GM18511 (cell line): Measurements from ENCODE around the gene HOXD12.

Experiments
- ATAC-seq: cut with Tn5 transposase; IDR thresholded peaks from one replicate; pipeline ENCODE4 v1.9.1; 2021; ENCODE audit warnings: mild to moderate bottlenecking, moderate library complexity; ENCODE audit not compliant: unreplicated experiment

HOXD12 gene

DNA sequence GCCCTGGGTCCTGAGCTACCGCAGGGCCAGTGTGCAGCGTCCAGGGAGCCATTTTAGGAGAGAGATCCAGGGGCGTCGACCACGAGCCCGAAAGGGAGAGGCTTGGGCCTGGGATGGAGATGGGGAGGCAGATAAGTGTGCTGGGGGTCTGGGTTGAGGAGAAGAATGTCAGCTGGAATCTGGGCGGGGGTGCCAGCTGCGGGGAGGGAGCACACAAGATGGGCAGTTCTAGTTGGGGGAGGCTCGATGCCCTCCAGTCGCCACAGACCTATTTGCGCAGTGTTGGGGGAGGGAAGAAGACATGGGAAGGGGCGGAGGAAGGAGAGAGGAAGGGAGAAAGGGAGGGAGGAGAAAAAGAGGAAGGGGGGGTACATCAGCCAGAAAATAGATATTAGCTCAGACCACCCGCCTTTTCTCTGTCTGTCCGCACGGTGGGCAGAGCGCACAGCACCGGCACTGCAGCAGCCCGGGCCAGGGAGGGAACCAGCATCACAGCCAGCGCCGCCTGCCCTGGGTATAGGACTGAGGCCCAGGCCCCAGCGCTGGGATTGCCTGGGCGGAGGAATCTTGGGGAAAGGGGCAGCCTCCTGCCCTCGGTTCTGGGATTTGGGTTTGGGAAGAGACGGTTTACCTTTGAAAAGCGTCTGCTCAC, 5.6 kb downstream of the HOXD12 start:
- no peak for ATAC-seq

DNA sequence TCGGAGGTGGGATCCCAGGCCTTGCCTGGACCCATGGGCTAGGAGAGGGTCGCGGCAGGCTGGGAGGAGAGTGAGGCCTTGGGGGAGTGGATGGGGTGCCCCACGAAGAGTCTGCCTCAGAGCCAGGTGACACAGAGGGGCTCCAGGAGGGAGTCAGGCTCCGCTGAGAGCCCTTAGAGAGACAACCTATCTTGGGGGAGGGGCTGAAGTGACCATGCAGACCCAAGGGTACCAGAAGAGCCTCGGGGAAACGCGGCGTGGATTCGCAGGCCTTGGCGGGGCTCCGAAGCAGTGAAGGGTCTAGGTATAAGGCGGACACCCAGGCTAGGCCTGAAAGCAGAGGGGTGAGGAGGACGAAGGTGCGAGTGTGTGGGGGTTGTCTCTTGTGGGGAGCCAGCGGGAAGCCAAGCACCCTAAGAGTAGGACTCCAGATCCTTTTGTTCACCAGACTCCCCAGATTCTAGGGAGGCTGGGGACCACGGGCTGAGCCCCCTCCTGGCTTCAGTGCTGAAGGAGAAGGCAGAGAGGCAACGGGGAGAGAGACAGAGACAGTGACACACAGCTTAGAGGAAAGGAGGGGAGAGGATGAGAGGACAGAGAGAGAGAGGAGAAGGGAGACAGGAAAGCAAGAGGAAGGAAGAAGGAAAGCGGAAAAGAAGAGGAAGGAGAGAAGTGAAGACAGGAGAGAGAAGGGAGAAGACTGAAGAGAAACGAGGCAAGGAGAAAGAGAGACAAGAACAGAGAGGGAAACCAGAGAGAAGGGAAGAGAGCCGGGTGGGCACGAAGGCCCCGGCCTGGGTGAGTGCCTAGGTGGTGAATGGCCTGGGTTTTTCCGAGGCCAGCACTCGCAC, 6.4 kb downstream of the HOXD12 start:
- ATAC-seq, result no peak

DNA sequence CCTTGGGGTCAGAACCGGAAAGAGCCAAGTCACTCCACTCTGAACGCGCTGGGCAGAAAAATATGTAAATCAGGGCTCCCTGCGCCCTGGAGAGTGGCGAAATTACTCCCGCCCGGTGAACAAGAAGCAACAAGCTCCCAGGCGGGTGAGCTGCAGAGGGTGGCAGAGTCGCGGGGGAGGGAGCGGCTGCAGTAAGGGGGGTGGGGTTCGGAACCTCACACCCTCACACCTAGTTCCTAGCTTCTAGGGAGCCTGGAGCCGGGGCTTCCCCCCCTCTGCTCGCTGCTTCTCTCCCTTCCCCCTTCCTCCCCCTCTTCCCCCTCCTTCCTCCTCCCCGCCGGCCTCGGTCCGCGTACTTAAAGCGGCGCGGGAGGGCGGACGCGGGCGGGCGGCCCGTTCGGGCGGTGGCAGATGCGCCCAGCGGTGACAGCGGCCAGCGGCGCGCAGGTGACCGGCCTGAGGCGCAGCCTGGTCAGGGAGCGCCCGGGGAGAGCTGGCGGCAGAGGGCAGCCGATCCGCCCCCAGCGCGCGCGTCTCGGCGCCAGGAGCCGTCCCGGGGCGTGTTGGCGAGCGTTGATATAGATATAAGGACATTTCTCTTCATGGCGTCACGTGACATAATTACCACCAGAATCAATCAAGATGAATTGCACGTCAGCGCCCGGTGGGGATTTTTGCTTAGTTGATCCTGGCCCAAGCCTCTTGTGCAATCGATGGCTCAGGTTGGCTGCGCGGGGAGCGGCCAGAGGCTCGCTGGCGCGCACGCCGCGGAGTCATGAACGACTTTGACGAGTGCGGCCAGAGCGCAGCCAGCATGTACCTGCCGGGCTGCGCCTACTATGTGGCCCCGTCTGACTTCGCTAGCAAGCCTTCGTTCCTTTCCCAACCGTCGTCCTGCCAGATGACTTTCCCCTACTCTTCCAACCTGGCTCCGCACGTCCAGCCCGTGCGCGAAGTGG, 7.3 kb downstream of the HOXD12 start, which contains the start of gene HOXD11:
HOXD11 (plus strand) TSS at position 700 of the 959 bp plus-strand sequence; CDS start at position 776, 76 bp downstream.
- ATAC-seq, result no peak

DNA sequence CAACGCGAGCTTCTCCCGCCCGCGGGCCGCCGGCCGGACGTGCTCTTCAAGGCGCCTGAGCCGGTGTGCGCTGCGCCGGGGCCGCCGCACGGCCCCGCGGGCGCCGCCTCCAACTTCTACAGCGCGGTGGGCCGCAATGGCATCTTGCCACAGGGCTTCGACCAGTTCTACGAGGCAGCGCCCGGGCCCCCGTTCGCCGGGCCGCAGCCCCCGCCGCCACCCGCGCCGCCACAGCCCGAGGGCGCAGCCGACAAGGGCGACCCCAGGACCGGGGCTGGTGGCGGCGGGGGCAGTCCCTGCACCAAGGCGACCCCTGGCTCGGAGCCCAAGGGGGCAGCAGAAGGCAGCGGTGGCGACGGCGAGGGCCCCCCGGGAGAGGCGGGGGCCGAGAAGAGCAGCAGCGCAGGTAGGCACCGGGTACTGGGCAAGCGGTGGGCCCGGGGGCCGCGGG, 8.2 kb downstream of the HOXD12 start:
- no peak for ATAC-seq

DNA sequence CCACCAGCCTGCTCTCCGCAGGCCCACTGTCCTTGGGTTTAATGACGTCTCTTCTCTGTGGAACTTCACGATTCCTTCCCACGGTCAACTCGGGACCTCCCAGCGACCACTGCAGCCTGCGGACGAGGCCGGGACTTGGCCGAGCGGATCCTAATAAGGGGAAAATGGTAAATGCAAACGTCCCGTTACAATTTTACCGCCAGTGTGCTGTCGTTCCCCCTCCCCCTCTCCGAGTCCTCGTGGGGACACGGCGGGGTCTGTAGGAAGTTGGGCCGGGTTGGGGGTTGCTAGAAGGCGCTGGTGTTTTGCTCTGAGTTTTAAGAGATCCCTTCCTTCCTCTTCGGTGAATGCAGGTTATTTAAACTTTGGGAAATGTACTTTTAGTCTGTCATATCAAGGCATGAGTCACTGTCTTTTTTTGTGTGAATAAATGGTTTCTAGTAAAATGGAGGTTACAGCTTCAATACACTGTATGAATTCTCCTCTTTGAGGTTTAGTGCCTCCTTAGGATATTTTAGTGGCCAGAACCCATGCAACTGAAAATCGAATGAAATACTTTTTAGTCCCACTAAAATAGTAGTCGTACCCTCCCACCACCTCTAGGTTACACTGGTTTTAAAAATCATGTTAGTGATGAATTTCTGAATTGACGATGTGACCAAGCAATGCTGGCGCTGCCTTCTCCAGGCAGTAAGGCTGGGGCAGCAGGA, 9.8 kb downstream of the HOXD12 start:
- ATAC-seq, result no peak

DNA sequence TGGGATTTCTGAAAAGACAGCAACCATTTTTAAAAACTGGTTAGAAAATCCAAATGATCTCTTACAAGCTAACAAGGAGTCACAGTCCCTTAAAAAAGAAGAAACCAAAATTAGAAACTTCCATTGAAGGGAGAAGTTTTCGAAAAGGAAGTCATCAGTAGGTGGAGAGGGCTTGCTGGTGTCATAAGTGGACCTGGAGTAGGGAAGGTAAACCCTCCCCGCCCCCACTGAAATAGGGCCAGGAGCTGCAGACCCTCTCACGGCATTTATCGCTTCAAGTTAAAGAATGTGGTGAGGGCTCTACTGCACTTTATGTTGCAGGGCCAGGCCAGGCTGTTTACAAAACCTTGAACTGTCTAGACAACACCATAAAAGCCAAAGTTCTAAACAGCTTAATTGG, 10.4 kb downstream of the HOXD12 start:
- no peak for ATAC-seq

DNA sequence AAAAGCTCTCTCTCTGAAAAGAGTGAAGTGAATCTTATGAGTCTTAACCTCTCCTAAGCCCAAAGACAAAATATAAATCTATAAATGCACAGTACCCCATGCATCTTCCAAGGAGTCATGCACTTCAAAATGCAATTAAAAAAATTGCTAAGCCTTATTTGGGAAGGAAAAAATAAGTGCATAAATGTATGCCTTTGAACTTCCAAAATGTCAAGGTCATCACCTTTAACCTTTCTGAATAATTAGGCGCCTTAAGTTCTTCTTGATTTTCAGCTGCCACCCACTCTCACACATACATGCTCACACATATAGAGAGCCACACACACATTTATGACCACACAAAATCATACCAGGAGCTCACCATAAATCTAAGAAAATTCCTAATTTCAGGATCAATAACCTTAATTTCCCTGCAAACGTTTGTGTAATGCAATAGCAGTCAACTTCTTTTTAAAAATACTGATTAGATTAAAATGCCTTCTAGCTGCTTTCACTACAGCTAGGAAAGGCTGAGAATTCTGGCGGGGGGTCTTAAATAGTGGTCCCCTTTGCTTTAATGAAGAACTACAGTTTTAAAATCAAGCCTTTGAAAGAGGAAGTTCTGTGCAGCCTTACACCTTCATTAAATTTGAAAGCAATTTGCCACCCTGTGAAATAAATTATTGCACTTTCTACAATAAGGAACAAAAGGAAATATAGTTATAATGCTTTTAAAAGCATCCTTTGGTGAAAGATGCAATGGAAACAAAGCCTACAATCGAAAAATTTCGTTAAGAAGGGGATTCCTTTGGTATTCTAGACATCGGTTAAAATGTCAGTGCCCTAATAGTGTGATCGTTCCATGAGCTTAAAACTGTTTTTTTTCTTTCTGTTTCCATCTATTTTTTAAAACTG, 11.1 kb downstream of the HOXD12 start:
- no peak for ATAC-seq

DNA sequence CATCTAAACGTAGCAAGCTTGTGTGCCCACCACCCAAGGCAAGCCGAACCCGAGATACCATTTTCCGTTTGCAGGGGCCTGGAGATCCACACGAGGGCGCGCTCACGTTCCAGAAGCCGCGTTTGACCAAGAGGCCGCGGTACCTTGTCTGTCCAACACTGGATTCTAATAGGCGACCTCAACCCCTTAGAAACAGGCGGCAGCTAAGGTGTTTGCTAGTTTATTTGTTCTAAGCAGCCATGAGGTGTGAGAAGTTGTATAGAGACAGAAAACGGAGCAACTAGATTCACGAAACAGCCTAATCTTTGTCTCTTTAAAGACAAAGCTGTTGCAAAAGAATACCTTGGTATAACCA, 11.7 kb downstream of the HOXD12 start:
- no peak for ATAC-seq

DNA sequence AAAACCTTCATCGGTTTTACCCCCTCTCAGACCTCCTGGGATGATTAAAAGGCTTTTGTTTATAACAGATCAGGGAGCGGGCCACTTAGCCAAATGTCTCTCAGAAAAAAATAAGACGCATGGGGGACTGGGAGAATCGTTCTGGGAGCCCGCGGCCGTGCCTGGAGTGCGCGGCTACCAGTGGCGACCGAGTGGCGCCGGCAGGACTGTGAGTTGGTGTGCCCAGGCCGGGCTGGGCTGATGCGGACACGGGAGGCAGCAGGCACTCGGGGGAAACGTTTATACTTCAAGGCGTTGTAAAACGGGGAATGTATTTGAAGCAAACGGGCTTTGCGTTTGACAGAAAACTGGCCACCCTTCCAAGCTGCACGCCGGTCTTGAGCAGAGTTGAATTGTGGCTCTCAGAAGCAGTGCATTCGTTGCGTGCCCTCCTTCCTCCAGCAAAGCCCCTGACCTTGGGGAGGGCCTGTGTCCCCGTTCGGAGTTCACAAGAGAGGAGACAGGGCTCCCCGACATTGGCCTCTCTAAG, 12.3 kb downstream of the HOXD12 start:
- no peak for ATAC-seq

DNA sequence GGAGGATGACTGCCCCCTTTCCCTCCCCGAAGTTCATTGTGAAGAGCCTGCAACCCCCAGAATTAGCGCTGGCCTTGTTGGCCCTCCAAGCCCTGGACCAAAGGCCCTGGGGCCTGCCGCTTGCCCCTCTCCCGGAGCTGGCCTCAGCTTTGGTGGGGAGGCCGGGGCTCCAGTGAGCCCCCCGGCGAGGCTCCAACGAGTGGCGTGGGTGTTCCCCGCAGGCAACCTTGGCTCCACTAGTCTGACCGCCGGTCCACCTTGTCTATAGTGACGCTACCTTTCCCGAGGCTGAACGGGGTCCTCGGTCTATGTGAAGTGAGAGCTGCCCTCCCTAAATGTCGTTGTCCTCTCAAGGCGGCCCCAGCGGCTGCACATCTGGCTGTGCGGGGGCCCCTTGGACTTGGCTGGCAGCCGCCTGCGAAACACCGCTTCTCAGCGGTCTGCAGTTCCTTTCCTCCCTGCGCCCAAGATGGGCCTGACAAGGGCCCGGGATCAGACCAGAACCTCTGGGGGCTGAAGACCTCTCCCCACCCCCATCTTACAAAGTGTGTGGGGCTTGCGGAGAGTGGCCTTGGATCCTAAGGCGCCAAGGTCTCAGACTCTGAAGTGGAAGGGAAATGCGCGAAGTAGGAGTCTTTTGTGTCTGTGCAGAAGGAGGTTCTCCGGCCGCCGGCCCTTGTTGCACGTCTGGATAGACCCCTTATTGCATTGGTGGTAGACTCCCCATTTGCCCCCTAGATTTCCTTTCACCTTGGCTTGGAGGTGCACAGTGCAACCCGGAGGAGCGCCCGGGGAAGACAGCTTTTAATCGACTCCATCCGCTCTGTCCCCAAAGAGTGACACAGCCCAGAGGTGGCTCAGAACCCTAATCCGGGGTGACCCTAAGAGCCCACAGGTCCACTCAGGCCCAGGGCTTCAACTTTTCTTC, 13.0 kb downstream of the HOXD12 start:
- no peak for ATAC-seq

DNA sequence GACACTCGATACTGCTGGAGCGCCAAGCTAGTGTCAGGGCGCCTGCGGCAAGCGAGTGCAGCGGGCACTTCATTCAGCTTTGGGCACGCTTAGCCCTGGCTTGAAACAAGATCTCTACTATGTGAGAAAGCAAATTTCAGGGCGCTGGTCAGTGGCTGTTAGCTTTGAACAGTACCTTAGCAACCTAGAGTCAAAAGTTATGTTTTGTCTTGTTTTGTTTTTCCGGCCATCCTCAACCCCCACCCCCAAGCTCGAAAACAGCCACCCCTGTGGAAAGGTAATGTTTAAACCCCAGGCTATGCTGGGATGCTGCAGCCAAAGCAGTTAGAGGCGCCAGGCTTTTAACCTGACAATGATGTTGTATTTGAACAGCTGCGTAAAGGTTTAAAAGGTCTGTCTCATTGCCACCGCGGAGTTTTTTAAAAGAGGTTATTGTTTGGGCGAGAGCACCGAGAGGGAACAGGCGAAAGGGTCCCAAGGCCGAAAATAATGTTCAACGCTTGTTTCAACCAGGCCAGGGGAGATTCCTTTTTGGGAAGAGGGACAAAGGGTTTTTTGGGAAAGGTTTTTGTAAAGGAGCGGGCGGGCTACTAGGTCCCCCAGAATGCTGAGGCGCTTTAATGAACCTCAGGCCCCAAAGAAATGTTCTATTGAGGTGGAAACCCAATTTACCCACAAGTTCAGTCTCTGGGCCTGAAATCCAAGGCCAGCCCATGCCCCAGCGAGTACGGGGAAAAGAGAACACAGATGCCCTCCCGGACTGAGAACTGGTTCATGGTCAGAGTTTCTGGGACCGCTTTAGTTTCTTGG, 14.7 kb downstream of the HOXD12 start:
- ATAC-seq, result no peak

DNA sequence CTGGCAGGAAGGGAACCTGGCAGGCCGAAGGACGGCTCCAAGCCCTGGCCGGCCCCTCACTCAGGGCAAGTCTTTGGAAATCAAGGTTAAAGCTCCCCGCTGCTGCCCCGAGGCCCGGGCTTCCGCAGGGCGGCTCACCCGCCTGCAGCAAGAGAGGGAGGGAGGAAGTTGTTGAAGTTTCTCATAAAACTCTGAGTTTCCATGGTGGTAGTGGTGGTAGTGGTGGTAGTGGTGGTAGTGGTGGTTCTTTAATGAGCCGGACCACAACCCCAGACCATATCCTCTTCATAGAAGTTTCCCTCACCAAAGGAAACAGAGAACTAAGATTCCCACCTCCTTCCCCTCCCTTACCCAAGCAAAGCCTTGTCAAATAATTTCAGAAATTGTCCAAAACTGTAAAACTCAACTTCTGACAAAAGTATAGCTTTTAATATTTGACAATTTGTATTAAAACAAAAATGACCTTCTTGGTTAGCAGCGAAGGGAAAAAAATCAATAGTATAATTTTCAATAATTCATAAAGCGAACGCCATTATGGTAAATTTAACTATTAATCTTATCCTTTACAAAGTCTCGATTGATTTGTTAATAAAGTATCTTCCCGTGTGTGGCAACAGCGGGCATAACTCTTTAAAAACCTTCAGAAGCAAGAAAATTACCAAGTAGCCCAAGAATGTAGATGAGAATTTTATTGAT, 15.5 kb downstream of the HOXD12 start:
- ATAC-seq, result no peak

DNA sequence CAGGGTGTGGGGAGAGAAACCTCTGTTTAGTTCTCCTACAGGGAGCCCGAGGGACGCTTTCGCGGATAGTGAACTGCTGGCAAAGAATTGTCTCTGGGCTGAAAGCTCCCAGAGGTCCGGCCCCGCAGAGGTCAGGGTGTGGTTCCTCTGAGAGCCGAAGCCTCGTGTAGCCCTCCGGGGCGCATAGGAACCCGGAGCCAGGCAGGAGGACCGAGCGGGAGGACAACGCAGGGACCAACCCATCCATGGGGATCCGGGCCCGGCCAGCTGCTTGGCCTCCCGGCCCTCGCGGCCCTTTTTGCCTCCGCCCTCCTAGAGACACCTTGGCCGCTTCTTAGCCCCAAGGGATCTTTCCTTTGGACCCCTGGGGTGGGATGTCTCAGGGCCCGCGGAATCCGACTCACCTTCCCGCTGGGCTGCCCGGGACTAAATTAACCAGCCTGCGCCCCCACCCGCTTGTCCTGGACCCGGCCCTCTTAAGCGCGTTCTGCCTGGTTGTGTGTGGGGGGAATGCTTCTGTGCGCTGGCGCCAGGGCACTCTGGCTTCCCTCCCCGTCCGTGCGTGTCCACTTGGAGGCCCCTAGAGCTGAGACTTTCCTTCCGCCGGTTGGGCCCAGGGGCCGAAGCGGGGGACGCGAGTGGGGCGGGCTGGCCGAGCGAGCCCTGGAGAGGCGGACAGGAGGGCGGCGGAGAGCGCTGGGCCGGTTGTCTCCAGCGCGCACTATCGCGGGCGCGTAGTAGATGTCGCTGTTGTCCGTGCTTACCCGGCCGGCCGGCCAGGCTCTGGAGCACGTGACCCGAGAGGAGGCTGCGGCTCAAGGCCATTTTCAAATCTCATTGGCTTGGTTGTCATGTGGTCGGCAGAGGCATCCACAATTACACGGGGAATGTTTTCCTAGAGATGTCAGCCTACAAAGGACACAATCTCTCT, 16.6 kb downstream of the HOXD12 start, which contains the start of gene HOXD10:
HOXD10 (plus strand) TSS at position 896 of the 931 bp plus-strand sequence. CDS start 56 bp downstream, outside the sequence.
- no peak for ATAC-seq

DNA sequence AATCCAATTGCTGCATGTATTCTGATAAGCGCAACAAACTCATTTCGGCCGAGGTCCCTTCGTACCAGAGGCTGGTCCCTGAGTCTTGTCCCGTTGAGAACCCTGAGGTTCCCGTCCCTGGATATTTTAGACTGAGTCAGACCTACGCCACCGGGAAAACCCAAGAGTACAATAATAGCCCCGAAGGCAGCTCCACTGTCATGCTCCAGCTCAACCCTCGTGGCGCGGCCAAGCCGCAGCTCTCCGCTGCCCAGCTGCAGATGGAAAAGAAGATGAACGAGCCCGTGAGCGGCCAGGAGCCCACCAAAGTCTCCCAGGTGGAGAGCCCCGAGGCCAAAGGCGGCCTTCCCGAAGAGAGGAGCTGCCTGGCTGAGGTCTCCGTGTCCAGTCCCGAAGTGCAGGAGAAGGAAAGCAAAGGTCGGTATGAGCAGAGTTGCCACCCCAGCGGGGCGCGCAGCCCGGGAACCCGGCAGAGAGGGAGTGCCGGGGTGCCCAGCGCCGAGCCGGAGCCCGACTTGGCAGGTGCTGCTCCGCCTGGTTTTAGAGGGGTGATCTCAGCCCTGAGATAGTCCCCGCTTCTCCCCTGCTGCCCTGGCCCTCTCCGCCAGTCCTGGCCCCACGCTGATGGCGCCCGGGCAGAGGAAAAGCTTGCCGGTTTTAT, 17.7 kb downstream of the HOXD12 start:
- no peak for ATAC-seq

DNA sequence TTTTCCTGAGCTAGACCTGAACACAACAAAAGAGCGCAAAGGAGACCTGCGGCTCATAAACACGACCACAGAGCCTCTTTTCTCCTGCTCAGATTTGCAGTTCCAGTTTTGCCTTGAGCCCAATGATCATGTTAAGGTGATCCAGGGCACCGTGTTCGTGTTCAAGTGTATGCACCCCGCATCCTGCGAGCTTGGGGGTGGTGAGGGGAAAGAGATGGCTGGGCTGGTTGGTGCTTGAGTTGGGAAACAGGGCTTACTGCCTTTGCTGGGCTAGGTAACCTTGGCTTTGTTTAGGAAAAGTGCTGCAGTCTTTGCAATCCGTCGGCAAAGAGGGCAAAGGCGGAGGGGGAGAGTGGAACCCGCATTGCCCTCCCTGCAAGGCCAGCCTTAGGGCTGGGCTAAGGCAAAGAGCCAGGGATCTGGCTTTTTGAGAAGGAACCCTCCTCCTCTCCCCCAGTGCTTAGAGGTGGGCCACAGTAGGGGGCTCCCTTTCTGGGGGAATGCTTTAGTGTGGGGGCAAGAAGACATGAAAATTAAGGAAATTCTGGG, 18.3 kb downstream of the HOXD12 start:
- ATAC-seq, result no peak
